ENCODE results near the gene CELA3A.
"Not testable (repeated sequence)": the region's sequence is repeated elsewhere in the genome, so short reads cannot be mapped to it uniquely, and the experiment has no call there.

CELA3A gene

DNA sequence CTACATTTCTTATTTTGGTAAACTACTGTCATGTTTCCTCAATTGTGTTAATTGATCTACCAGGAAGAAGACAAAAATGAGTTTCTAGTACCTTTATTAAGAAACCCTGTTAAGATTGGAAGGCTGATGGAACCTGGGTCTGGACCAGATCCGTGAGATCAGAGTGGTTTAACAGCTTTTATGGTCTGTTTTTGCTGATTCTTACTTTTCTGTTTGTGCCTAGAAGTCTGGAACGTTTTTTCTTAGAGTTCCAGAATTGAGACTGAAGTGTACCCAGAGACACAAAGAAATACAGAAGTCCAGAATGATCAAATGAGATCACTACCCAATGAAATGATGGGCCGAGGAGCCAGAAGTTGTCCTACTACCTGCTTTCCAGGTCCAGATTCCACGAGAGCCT is 28.6 kb downstream of the CELA3A start:
- peaks cover 12 to 15% of the 10 kb centered on the region in 2 experiments for H3K4me1 ChIP-seq (ENCODE audit: control insufficient read depth in 1 of 2, insufficient read depth in 1 of 2, low read depth in 1 of 2, low read length in 1 of 2)
- H3K27me3 ChIP-seq: no peaks in the 10 kb centered on the region
- H3K36me3 ChIP-seq: no peaks in the 10 kb centered on the region
- no peak overlapping the region for H3K4me3 ChIP-seq (ENCODE audit: low read depth in 1 of 2, low read length in 1 of 2)
- H3K9me3 ChIP-seq: no peaks in the 10 kb centered on the region
- H3K27ac ChIP-seq: no peak overlapping the region
- TF ChIP-seq, protein P1, sequence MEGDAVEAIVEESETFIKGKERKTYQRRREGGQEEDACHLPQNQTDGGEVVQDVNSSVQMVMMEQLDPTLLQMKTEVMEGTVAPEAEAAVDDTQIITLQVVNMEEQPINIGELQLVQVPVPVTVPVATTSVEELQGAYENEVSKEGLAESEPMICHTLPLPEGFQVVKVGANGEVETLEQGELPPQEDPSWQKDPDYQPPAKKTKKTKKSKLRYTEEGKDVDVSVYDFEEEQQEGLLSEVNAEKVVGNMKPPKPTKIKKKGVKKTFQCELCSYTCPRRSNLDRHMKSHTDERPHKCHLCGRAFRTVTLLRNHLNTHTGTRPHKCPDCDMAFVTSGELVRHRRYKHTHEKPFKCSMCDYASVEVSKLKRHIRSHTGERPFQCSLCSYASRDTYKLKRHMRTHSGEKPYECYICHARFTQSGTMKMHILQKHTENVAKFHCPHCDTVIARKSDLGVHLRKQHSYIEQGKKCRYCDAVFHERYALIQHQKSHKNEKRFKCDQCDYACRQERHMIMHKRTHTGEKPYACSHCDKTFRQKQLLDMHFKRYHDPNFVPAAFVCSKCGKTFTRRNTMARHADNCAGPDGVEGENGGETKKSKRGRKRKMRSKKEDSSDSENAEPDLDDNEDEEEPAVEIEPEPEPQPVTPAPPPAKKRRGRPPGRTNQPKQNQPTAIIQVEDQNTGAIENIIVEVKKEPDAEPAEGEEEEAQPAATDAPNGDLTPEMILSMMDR (IDR thresholded peaks at IDR 0.05): no peak

DNA sequence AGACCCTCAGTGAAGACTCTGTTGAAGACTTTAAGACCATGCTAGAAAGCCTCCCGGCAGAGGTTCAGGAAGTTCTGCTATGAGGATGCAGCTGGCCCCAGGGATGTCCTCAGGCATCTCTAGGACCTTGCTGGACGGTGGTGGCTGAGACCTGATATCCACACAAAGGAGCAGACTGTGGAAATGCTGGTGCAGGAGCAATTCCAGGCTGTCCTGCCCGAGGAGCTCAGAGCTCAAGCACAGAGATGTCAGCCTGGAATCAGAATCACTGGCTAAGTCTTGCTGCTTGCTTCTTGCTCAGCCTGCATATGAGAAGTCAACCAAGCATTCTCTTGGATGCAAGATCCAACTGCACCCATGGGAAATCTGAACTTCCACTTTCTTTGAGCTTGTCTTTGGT is 29.0 kb downstream of the CELA3A start:
- Histone ChIP-seq H3K27me3 (no peaks in the 10 kb centered on the region), H3K36me3 (no peaks in the 10 kb centered on the region), H3K9me3 (no peaks in the 10 kb centered on the region), H3K4me3 (ENCODE audit: low read depth in 1 of 2, low read length in 1 of 2) (no peak overlapping the region), H3K27ac (no peak overlapping the region), H3K4me1 (ENCODE audit: control insufficient read depth in 1 of 2, insufficient read depth in 1 of 2, low read depth in 1 of 2, low read length in 1 of 2) (peaks cover 11 to 15% of the 10 kb centered on the region in 2 experiments)
- TF ChIP-seq, protein P1 (IDR thresholded peaks at IDR 0.05): no peak

DNA sequence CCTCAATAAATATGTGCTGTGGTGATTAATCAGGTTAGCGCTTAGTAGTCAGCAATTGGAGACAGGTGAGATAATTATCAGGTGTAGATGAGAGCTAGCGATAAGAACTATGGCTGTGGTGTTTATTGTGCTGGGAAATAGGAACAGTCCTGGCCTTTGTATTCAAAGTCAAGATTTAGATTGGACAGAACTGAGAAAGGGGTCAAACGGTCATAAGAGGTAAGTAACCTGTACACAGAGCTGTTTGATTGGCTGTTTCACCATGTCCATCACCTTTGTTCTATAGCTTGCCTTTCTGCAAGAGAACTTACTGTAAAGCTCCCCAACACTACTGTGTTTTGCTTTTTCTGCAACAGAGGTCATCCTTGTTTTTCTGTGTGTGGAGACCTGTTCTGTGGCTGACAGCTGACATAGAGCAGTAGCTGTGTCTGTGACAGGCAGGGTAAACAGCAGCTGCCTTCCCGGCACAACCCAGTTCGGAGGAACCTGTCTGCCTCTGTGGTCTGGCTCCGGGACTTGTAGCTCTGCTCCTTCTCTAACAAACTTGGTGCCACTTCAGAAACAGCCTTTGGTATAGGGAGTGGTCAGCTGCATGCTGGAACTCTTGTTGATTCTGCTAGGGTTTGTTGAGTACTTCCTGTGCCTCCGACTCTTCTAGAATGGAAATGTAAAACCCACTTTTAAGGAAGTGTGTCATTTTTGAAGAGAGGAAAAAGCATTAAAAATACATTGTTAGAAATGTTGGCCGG is 29.9 kb downstream of the CELA3A start:
- Histone ChIP-seq H3K4me3 (ENCODE audit: low read depth in 1 of 2, low read length in 1 of 2) (no peak overlapping the region), H3K9me3 (no peaks in the 10 kb centered on the region), H3K27me3 (no peaks in the 10 kb centered on the region), H3K4me1 (ENCODE audit: control insufficient read depth in 1 of 2, insufficient read depth in 1 of 2, low read depth in 1 of 2, low read length in 1 of 2) (peaks cover 2 to 7% of the 10 kb centered on the region in 2 experiments), H3K36me3 (no peaks in the 10 kb centered on the region), H3K27ac (peak overlapping the region; percentile 44)
- TF ChIP-seq, protein P1 (IDR thresholded peaks at IDR 0.05): no peak

DNA sequence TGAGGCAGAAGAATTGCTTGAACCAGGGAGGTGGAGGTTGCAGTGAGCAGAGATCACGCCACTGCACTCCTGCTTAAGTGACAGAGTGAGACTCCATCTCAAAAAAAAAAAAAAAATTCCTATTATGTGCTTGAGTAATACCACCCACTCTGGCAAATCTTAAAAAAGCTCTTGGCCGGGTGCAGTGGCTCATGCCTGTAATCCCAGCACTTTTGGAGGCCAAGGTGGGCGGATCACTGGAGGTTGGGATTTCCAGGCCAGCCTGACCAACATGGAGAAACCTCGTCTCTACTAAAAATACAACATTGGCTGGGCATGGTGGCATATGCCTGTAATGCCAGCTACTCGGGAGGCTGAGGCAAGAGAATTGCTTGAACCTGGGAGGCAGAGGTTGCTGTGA is 33.4 kb downstream of the CELA3A start:
- not testable (repeated sequence) for H3K27me3 ChIP-seq; H3K4me3 ChIP-seq (ENCODE audit: low read depth in 1 of 2, low read length in 1 of 2); H3K27ac ChIP-seq; H3K36me3 ChIP-seq; H3K9me3 ChIP-seq
- H3K4me1 ChIP-seq (ENCODE audit: control insufficient read depth in 1 of 2, insufficient read depth in 1 of 2, low read depth in 1 of 2, low read length in 1 of 2): peaks cover 23 to 32% of the 10 kb centered on the region in 2 experiments

DNA sequence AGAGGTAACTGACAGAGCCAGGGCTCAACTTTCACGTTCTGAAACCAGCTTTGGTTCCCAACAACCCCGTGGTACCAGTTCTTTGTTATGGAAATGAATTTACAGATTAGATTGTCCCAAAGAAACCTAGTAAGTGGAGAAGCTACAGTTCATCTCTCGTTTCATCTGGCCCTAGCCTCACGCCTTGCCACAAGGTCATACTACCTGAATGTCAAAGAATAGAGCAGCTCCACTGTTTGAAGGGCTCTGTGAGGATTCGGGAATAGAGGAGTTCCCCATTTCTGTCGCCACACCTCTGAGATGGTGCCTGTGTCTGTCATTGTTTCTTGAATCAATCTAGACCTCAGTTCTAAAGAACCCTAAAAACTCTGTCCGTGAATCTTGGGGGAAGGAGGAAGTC is 36.1 kb downstream of the CELA3A start:
- Histone ChIP-seq H3K4me3 (ENCODE audit: low read depth in 1 of 2, low read length in 1 of 2) (no peak overlapping the region), H3K27ac (peak overlapping the region; percentile 95), H3K36me3 (no peaks in the 10 kb centered on the region), H3K4me1 (ENCODE audit: control insufficient read depth in 1 of 2, insufficient read depth in 1 of 2, low read depth in 1 of 2, low read length in 1 of 2) (peaks cover 34 to 42% of the 10 kb centered on the region in 2 experiments), H3K9me3 (no peaks in the 10 kb centered on the region), H3K27me3 (no peaks in the 10 kb centered on the region)
- TF ChIP-seq, protein P1 (IDR thresholded peaks at IDR 0.05): no peak

DNA sequence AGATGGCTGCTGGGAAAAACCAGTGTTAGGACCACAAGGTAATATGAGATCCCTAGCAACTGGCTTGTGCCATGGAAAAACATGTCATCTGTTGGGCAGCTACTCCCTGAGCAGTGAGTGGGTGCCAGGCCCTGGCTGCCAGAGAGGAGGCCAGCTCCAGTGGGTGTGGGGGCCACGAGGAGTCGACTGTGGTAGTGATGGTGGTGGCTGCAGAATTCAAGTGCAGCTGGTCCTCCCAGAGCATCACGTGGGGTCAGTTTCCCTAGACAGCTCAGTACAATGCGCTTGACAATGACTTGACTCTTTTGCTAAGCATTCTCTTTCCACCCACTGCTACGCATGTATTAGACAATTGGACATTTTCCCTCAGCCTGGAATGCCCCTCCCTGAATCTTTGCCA is 36.6 kb downstream of the CELA3A start:
- Histone ChIP-seq H3K4me3 (ENCODE audit: low read depth in 1 of 2, low read length in 1 of 2) (no peak overlapping the region), H3K27me3 (no peaks in the 10 kb centered on the region), H3K36me3 (no peaks in the 10 kb centered on the region), H3K27ac (peak overlapping the region; percentile 95), H3K9me3 (no peaks in the 10 kb centered on the region), H3K4me1 (ENCODE audit: control insufficient read depth in 1 of 2, insufficient read depth in 1 of 2, low read depth in 1 of 2, low read length in 1 of 2) (peaks cover 34 to 42% of the 10 kb centered on the region in 2 experiments)
- TF ChIP-seq, protein P1 (IDR thresholded peaks at IDR 0.05): no peak
